VCaP (cell line): ENCODE data around the gene TYMP.

Experiments used
- H3K27ac ChIP-seq: fragments of 450-650 bp; 2 replicates; pipeline ENCODE4 v1.5.1; 2017
- CTCF ChIP-seq: fragments of 450-650 bp; conservative IDR thresholded peaks from 2 replicates; pipeline ENCODE4 v1.5.1; 2017; ENCODE audit warnings: mild to moderate bottlenecking, moderate library complexity

TYMP gene

GRCh38 chr22:50486561-50487289, 43.1 kb downstream of the TYMP start, which contains the start of gene MIOX:
Gene MIOX, plus strand, starts transcription at chr22:50486859. Its CDS starts 39 bp downstream, at chr22:50486898.
- H3K27ac ChIP-seq: no peak within 1 kb of the TSS
- TF ChIP-seq CTCF: no peak

- no peak overlapping the region for H3K27ac ChIP-seq
- TF ChIP-seq CTCF: no peak
These were observed 44.3 kb downstream of the TYMP start for GRCh38 chr22:50485221-50486131.

GRCh38 chr22:50483977-50484853, 45.6 kb downstream of the TYMP start:
- H3K27ac ChIP-seq: no peak overlapping the region
- TF ChIP-seq CTCF: no peak

GRCh38 chr22:50483556-50483955, 46.3 kb downstream of the TYMP start:
- TF ChIP-seq CTCF: no peak
- H3K27ac ChIP-seq: no peak overlapping the region

GRCh38 chr22:50483106-50483505, 46.7 kb downstream of the TYMP start:
- TF ChIP-seq CTCF: no peak
- H3K27ac ChIP-seq: no peak overlapping the region

DNA sequence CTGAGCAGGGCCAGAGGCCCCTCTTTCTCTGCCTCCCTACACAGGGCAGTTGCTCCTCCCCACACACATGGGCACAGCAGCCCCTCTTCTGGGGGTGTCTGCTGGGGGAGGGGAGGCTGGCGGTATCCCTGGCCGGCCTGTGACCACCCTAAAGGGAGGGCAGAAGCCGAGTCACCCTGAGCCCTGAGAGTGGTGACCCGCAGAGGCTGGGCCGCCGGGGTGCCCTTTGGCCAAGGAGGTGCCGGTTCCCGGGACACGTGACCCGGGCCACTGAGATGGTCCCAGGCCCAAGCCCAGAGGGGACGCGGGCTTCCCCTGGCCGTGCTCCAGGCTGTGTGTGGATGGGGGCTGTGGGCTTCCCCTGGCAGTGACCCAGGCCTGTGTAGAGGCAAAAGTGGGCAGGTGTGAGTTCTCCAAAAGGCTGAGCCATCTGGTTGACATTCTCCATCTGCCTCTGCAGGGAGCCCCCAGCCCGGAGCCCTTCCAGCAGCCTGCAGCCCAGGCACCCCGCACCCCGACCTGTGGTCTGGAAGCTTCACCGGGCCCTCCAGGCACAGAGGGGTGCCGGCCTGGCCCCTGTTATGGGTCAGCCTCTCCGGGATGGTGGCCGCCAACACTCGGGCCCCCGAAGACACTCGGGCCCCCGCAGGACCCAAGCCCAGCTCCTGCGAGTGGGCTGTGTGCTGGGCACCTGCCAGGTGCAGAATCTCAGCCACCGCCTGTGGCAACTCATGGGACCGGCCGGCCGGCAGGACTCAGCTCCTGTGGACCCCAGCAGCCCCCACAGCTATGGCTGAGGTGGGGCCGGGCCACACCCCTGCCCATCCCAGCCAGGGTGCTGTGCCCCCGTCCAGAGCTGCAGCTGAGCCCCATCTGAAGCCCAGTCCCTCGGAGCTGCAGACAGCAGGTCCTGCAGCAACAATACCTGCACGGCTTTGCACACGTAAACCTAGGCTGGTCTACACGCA, 47.4 kb downstream of the TYMP start:
- TF ChIP-seq CTCF: no peak

More for the DNA sequence above, 47.4 kb downstream of the TYMP start:
- peak overlapping the region; percentile 44; the same call in 1 of the 2 replicates for H3K27ac ChIP-seq
